SK-MEL-5 (cell line): Measurements from ENCODE around the gene C2orf78. TPM values are rescaled to one million over a fixed set of nuclear protein-coding genes. Genes with fewer than 3 reads are reported as not detected.
"Not testable (repeated sequence)": the region's sequence is repeated elsewhere in the genome, so short reads cannot be mapped to it uniquely, and the experiment has no call there.

ENCODE experiments used
- DNase-seq: peaks from one replicate; pipeline ENCODE4 v3.0.0-alpha.2; 2016; ENCODE audit warnings: low read depth, low spot score
- in situ Hi-C: cut with HindIII; loops from 2 replicates; pipeline ENCODE4 v1.10.0; 2016; ENCODE audit warnings: low sequenced_read_pairs, high pct_unique_total_duplicates, low pct_unique_long_range_greater_than_20kb
- polyA plus RNA-seq, 2 experiments: library from polyadenylated mRNA; depleted of rRNA; stranded (reverse); fragments of >200 nt; gene quantifications; 2 replicates each; pipeline ENCODE4 v1.2.3, GENCODE V29; 2015
- total RNA-seq: library from RNA; depleted of rRNA; stranded (reverse); fragments of >200 nt; shearing (Covaris generic); gene quantifications from 2 replicates; pipeline ENCODE4 v1.2.3, GENCODE V29; 2014; rRNA removed

C2orf78 gene, protein sequence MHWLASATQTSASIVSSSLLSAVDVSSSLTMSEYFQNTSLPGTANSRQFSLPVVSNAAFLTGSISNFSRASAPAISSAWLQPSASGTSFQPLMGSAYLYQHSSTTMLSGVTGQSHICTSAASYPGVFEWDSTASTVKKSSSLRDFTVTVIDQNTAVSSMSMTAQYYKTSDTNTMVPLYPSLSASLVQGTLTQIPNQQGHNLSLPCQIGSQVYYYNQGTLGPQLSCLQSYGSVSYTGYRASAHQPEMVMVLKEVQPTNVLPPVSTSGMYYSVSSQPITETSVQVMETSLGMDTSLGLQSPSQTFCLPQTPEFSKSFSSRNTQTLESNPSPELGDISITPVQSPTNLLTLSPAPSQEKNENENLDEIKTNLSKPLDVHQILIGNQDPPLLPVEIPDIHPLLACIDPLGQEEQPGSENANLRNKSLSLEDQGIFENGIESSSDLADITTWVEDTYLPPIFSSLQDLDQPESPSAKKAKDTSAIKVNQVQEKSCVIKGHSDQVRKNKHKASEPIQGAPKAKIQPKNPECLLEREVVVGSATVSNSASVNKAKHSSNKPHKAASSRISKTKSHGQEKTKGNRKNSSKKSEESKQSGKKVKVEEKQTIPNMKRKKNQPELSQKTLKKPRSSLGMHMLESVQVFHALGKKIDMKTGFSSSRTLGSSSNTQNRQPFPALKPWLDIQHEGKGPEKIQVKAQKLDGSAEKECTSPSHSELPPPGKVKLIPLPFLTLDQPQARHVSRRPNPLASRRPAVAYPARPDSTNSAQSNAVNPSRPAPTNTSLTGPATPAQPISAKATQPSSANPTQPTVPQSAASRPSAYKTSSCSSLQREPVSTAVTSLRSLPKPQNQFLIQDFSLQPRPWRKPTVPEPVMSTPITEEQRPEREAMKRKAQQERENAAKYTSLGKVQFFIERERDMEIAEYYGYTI
- total RNA-seq, result not detected in 2 replicates
- not detected in 2 replicates for polyA plus RNA-seq (2015; cell fraction: cytosol; rRNA removed)
- not detected in 2 replicates for polyA plus RNA-seq (2015; cell fraction: nucleus; rRNA removed)

DNA sequence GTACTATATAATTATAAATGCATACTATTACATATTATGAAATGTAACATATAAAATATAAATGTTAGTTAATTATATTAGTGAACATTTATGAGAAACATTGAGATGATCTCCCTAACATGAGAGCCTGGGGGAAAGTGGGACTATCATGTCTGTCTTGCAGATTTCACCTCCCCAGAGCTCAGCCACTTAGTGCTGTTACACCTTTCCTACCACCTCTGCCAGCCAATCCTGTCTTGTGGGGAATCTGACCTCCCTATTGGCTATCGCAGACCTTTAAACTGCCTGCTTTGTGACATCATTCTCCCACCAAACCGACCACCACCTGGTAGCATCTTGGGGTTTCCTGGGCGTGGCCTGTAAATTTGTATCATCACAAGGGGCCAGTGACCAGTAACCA, at the start of gene C2orf78:
C2orf78 (plus strand) TSS at position 301 of the 400 bp plus-strand sequence. CDS start 127 bp downstream, outside the sequence.
- in situ Hi-C loops, DNase-seq: not testable (repeated sequence)

DNA sequence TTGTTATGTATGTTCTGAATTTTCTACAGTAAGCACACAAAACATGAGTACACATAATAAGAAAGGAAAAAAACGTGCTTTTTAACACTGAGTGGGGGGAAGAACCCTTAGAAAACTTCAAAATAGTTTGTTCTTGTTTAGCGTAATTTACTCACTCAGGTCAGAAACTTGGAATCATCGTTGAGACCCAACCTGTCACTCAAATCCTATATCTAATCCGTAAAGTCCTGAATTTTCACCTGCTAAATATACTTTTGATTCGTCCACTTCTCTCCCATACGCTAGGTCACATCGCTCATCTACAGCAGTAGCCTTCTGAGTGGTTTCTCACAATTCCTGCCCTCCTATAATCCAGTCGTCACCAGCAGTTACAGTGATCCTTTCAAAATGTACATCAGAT, 47.6 kb upstream of the C2orf78 start:
- in situ Hi-C loops, result no loop called here
- DNase-seq, result peak; percentile 28

DNA sequence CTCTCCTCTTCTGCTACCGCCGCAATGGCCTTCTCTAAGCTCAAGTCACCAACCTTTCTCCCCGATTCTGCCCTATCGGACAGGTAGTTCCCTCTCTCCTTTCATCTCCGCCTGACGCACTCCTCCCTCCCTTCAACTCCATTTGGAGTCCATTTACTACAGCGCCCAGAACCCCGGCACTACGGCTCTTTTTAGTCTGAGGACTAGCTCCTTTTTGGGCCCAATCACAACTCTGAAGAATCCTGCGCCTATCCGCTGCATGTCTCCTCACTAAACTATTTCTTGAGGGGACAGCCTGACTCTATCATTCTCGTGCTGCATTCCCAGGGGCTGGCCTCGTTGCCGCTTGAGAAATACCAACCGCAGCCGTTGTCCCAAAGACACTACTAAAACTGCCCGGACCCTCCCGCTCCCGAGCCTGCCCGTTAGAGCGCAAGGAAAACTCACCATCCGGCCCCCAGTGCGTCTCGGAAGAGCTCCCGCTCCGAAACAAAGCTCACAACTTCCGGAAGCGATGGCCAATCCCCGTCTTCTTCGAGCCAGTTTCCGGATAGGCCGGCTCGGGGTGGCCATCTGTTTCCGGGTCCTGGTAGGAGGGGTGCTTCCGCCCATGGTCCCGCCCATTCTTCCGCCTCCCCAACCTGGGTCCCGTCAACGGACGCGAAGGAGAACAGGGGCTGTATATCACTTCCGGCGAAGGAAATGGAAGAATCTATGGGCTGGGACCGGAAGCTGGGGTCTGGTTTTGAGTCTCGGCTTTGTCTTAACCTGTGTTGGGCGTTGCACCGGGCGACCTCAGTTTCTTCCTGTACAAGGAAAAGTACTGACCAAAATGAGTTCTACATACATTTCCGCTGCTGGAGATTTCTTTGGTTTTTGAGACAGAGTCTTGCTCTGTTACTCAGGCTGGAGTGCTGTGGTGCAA, 46.9 kb upstream of the C2orf78 start, which contains the start of gene TPRKB:
TPRKB (minus strand) TSS at position 491 of the 925 bp plus-strand sequence. CDS start 2,776 bp downstream, outside the sequence.
- peak; percentile 99 for DNase-seq
- in situ Hi-C loops, result no loop called here

DNA sequence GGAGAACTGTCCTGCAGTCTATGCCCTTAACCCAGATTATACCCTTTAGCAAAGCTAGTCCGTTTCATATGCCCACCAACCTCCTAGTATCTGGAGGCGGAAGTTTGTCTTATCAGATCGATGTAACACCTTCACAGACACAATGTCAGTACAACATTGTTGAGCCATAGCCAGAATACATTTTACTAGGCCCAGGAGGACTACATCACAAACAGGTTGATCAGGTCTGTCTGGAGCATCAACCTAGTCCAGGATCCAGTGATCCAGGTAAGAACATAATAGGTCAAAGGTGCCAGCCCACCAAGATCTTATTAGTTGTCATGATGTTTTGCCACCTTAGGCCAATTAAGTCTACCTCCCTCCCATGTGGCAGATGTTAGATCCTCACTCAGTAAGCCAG, 44.9 kb upstream of the C2orf78 start:
- no peak for DNase-seq
- in situ Hi-C loops, result no loop called here

DNA sequence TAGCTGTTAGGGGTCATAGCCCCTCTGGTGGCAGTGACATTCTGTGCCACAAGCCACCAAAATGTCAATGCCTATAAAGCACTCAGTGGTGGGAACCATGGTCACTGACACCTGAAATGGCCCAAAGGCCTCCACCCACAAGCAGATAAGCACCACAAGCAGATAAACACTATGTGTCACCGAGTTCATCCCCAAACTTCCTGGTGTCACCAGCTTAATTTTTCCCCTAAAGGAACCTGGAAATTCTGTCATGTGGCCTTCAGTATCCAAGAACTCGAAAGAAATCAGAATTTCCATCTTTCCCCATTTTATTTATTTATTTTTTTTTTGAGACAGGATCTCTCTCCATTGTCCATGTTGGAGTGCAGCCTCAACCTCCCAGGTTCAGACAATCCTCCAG, 43.2 kb upstream of the C2orf78 start:
- in situ Hi-C loops, result no loop called here
- DNase-seq, result no peak

DNA sequence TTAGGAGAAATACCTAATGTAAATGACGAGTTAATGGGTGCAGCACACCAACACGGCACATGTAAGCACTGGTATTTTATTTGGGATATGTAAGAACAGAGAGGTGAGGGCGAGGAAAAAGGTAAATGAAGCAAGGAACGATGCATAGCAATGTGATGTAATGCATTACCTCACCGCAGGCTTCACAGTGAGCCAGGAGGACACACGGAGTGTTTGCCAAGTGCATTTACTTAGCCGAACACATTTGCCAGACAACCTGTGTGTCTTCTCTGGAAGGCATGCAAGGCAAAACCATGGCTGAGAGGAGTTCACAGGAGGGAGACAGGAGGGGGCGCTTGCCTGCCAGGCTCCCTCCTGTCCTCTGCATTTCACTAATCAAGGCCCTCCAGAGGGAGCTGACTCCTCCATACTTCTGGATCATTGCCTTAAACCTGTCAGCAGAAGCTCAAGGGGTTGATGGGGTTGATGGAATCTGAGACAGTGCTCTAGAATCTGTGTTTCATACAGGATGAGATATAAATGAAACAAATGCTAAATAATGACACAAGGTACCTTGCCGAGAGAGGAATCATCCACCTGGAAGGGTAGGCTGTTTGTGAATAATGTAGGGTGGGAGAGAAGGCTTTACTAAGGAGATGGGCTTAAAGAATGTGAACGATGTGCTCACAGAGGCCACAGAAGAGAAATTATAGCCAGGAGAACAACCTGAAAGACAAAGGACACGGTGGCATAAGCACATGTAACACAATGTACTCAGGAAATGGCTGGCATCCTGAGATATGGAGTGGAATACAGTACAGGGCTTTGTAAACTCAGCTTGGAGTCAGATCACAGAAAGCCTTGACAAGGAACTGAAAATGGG, 37.7 kb upstream of the C2orf78 start:
- no peak for DNase-seq
- in situ Hi-C loops, result no loop called here

DNA sequence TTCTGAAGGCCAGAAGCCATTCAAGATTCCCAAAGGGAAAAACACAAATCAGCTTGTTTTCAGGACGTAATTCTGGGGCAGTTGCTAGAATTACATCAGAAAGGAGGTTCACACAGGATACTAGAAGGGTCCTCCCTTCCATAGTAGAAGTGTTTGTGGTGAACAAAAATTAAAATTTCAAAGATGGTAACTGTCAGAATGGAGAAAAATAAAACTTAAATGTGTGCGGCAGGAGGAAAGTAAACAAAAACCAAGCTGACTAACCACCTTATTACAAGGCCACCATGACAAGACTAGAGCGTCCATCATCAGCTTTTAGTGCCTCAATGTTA, 37.1 kb upstream of the C2orf78 start:
- in situ Hi-C loops, result no loop called here
- no peak for DNase-seq

DNA sequence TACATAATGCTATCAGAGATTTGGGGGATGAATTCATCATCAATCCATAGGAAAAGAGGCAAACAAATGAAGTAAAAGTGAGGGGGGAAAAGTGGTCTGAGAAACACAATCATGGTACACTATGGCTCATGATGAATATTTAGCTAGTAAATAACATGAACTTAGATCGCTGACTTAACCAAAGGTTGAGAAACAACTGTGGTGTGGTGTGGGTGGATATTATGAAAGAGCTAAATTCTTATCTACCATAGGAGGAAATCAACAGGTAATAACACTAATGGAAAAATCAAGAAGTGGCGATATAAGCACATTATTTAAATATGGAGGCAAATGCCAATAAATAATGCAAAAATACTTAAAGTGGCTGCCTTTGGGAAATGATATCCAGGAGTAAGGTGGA, 34.7 kb upstream of the C2orf78 start:
- DNase-seq, result no peak
- in situ Hi-C loops, result no loop called here

DNA sequence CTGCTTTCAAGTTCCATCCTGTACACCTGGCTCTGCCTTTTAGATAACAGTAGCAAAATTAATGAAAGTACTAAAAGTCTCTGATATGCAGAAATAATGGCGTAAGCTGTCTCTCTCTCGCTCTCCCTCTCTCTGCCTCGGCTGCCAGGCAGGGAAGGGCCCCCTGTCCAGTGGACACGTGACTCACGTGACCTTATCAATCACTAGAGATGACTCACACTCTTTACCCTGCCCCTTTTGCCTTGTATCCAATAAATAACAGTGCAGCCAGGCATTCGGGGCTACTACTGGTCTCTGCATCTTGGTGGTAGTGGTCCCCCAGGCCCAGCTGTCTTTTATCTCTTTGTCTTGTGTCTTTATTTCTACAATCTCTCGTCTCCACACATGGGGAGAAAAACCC, 29.7 kb upstream of the C2orf78 start:
- in situ Hi-C loops, DNase-seq: not testable (repeated sequence)

DNA sequence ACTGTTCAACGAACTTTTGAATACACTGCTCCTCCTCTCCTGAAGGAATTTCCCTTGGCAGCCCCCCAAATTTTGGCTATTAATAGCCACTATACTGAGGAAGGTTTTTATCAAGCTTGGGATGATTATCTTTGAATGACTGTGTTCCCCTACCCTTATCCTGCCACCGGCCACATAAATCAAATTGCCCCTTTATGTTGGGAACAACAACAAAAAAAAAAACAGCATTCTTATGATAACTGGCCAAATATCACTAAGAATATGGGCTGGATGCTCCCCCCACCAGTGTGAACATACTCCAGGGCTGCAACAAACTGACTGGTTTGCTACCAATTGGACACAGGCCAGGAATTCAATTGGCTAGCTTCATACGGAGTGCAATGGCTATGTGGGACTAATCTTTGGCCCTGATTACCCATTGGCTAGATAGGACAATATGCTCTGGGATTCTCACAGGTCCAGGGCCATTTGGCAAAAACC, 24.7 kb upstream of the C2orf78 start:
- in situ Hi-C loops, result no loop called here
- DNase-seq, result no peak

DNA sequence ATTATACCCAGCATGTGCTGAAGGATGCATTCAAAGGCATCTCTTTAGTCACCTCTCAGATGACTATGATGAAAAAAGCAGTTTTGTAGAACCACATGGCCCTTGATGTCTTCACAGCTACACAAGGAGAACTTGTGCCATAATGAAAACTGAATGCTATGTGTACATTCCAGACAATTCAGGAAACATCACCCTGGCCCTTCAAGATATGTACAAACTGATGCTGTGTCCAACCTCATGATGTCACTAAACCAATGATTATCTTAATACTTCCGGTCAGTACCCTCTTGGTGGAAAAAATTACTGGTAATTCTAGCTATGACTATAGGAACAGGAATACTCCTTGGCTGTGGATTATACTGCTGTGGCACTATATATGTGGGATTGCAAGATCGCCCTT, 24.1 kb upstream of the C2orf78 start:
- in situ Hi-C loops, result no loop called here
- DNase-seq, result no peak

DNA sequence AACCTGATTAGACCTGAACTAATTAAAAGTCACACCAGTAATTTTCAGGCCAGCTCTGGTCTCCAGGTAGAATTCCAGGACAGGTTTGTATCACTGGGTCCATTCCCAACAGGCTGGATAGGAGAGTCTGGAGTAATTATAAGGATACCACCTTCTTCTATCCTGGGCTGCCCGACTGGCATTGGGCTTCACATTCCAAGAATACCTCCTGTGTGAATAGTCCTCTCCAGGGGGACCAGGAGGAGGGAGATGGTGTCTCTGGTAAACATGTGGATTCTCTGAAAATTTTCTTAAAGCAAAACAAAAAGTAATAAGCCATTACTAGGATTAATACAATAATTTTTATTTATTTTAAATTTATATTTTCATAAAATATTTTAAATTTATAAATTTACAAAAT, 21.4 kb upstream of the C2orf78 start:
- DNase-seq, result no peak

DNA sequence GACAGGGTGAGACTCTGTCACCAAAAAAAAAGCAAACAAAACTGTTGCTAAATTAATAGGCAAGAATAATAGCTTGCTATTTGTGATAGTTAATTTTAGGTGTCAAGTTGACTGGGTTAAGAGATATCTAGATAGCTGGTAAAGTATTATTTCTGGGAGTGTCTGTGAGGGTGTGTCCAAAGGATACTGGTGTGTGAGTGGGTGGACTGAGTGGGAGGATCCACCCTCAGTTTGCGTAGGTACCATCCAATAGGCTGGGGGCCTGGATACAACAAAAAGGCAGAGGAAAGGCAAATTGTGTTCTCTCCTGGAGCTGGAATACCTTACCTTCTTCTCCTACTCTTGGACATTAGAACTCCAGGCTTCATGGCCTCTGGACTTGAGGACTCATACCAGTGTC, 19.0 kb upstream of the C2orf78 start:
- no peak for DNase-seq
- in situ Hi-C loops, result no loop called here

More for the DNA sequence above, 21.4 kb upstream of the C2orf78 start:
- in situ Hi-C loops, result no loop called here

DNA sequence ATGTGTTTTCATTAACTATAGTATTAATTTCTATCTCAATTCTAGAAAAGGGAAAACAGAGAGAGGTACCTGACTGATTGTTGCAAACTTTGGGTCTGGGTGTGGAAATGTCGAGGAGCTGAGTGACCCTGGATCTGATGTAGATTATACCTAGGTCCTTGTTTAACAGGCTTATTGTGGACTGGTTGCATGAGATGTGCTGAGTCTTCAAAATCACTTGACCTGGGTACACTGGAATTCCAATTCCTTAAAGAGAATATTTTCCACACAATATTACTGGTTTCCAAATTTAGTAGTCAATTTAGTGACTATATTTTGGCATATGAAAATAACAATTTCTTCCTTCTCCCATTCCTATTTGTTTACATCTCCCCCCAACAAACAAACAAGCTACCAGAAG, 17.6 kb upstream of the C2orf78 start:
- in situ Hi-C loops, result no loop called here
- DNase-seq, result no peak

DNA sequence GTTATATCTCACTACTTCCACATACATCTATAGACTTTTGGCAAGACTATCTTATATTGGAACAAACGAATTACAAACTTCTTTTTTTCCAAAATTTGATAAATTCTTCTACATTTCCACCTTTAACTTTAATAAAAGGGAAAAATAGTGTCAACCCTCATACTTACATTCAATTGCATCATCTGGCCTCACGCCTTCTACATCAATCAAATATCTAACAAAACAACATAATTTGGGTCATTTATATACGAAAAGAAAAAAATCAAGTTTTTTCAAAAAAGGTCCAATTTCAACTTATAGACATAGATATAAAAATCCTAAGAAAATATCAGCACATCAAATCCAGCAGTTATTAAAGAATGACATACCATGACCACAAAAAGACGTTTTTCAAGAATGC, 17.0 kb upstream of the C2orf78 start:
- in situ Hi-C loops, result no loop called here
- no peak for DNase-seq

DNA sequence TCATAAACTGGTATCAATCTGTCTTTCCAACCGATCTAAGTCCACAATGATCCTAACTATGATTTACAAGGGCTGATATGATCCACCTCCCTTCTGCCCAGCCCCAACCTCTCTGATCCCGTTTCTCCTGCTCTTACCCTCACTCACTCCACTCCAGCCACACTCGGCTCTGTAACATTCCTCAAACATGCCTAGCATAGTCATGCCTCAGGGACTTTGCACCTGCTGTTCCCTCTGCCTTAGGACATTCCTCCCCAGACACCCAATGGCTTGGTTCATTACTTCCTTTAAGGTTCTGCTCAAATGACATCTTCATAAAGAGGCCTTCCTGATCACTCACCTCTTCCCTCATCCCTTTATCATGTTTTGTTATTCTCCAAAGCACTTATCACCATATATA, 13.3 kb upstream of the C2orf78 start:
- in situ Hi-C loops, result no loop called here
- no peak for DNase-seq
